Left colon (tissue), 2 donors: ENCODE data around the gene RGS9BP. TPM values are rescaled to one million over a fixed set of nuclear protein-coding genes. Genes with fewer than 3 reads are reported as not detected.

ENCODE experiments used
- ATAC-seq: fragments of 200-7000 bp; cut with Tn5 transposase; one replicate; pipeline ENCODE4 v1.9.1; 2020; ENCODE audit warnings: mild to moderate bottlenecking, moderate library complexity
- DNase-seq, 2 donors: peaks; one replicate each; pipeline ENCODE4 v3.0.0-alpha.2; 2020
- intact Hi-C, 2 donors: fragments of 100-400 bp; cut with DNase I in 1 of 2; cut with micrococcal nuclease in 1 of 2; formaldehyde crosslinking; loops; one replicate each; pipeline versions ENCODE4 v1.11.2 to v1.14.0; 2022; cut with DNase I, micrococcal nuclease
- total RNA-seq, 2 donors: library from RNA; stranded (reverse); fragmentation: NEBNext Ultra II Directional; extraction: Animal tissue kit (Norgen Biotek cat#: 25700); gene quantifications; one replicate each; pipeline ENCODE4 v1.2.1, GENCODE V29; 2021
- donor health status: DM: no; HTN: no; CAD: no.
- donor health status: DM: yes; HTN: yes; CAD: no.

Gene RGS9BP
- total RNA-seq, 2 donors from 2014 or later = 0.09 to 0.11 TPM

DNA sequence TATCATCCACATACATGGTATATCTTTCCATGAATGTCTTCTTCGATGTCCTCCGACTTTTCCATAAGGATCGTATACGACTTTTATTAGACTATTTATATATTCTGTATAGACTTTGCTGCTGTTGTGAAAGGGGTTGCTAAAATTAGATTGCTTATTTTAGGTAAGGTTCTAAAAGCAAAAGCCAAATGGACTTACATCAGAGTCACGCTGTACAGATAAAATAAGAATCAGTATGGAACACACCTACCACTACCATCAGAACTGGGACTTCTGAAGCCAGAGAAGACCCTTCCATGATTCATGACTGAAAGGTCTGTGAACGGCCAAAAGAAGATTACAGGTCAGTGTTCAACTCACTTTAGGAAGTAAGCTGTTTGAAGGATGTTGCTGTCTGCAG lies 9.6 kb upstream of the RGS9BP start:
- DNase-seq (no peak), ATAC-seq (no peak)
- intact Hi-C loops = no loop called here

DNA sequence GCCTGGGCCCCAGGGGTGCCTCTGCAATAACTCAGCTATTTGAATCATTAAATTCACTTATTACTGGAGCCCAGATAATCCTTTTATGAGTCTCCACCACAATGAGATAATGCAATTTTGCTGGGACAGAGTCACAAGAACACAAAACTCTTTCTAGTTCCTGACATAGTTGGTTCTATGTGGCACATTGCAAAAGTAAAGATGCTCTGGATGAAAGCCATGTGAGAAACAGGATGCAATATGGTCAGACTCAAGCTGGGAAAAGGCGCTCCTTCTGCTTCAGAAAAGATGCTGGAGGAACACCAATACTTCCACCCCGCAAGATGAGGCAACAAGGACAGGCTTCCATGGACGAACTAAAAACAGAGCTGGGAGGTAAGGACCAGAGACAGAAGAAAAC lies 6.3 kb upstream of the RGS9BP start:
- ATAC-seq (no peak), DNase-seq (no peak)
- intact Hi-C loops = no loop called here

DNA sequence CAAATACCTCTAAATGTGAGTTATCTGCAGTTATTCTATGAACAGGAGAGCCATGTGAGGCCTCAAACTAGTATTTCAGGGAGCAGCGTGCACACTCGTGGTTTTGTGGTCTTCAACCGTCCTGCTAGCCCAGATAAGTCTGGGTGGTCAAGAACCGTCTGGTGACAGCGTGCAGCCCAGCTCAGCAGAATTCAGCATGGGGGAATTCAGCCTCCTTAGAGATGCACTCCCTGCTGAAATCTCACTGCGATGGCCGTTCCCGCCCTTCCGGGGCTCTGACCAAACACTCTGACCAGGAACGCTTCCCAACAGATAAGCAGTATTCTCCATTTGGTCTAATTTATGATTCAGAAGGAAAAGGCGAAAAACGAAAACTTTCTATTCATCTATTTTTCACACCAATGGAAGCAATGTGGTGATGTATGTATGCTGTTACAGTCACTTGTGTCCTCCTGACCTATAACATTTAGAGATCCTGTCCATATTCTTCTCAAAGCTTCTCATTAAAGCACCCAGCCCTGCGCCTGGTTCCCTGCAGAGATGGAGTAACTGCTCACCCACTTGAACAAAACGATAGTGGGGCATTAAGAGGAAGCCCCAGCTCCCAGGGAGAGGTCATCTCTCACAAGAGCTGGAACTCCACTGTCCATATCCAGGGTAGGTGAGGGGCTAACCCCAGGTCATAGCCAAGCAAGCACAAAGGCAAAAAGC lies 3.6 kb upstream of the RGS9BP start:
- intact Hi-C loops = no loop called here
- DNase-seq (no peak), ATAC-seq (no peak)

GRCh38 chr19:32672841-32673240 lies 2.8 kb upstream of the RGS9BP start:
- no peak for ATAC-seq
- intact Hi-C loops = no loop called here
- no peak for DNase-seq

DNA sequence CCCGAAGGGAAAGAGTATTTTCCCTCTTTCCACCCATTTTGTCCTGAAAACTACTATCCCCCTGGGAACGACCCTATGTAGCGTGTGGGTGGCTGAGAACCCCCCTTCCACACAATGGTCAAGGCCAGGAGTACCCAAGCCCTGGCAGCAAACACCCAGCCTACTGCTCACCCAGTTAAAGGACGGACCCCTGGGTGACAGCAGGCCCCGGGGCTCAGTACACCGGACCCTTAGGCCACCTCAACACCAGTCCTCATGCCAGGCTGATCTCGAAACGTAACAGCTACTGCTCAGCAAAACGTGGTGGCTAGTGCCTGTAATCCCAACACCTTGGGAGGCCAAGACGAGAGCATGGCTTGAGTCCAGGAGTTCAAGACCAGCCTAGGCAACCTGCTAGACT lies 2.1 kb upstream of the RGS9BP start:
- ATAC-seq (no peak), DNase-seq (no peak)
- intact Hi-C loops = no loop called here

DNA sequence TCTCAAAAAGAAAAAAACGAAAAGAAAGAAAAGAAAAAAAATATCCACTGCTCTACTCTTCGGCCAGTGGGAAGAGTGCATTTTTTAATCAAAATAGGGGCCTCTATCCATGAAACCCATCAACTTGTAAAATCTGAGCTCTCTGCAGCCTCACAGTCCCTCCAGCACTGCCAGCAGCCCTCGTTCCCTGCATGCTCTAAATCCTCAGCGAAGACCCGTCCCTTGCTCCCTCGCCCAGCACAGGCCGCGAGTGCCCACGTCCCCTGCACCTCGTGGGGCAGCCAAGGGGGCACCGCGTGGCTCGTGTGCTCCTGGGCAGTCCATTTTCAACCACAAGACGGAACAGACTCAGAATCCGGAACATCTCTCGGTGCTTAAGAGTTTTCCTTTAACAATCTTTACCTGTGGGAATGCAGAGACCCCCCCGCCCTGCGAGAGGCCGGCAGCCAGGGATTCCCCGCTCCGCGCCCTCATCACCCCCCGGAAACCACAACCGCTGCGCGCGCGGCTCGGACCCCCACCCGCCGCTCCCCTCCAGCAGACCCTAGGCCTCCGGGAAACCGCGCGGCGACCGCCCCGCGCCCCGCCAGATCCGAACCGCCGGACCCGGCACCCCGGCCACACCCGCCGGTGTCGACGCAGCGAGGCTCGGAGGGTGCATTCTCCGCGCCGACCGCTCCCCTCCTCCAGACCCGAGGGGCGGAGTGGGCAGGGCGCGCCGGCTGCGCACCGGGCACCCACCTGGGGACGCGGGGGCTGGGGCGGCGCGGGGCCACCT lies 1.3 kb upstream of the RGS9BP start:
- DNase-seq (no peak), ATAC-seq (no peak)
- intact Hi-C loops = no loop called here

DNA sequence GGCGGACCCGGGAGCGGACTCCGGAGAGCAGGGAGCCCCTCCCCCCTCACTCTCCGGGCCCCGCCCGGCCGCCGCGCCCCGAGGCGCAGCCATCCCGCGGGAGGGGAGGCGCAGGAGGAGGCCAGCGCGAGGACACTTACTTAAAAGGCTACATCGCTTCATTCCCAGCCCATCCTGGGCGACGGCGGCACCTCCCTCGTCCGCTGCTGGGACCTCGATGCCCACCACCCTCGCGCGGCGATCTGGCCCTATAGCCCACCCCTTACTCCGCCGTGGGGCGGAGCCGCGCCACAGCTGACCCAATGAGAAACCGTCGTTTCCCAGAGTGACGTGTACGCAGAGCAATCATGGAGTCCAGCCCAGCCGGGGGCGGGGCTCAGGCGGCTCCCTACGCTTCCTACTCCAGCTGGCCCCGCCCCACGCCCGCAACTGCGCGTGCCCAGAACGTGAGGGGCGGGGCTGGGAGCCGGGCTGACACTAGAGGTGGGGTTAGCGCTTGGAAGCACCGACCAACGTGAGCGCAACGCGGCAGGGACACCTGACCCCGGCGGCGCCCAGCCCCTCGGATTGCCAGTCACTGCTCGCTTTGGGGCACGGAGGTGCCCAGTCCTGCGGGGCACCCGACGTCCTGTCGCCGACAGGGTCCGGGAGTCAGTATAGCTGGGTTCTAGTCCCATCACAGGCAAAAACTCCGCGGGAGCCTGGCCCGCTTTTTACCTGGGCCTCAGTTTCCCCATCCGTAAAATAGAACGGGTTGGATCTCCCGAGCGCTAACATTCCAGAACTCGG lies 523 bp upstream of the RGS9BP start, which contains the start of gene ANKRD27:
TSS of gene ANKRD27 (minus strand) at position 250 of the 789 bp plus-strand sequence. CDS start 16,165 bp downstream, outside the sequence.
- intact Hi-C loops = no loop called here
- DNase-seq = peak; percentile 98 to 99
- ATAC-seq = peak; percentile 88

- intact Hi-C loops = no loop called here
- DNase-seq (peak in 1 of 2 donors; percentile 50), ATAC-seq (peak; percentile 32)
Observed at GRCh38 chr19:32676186-32676894, 692 bp downstream of the RGS9BP start.

DNA sequence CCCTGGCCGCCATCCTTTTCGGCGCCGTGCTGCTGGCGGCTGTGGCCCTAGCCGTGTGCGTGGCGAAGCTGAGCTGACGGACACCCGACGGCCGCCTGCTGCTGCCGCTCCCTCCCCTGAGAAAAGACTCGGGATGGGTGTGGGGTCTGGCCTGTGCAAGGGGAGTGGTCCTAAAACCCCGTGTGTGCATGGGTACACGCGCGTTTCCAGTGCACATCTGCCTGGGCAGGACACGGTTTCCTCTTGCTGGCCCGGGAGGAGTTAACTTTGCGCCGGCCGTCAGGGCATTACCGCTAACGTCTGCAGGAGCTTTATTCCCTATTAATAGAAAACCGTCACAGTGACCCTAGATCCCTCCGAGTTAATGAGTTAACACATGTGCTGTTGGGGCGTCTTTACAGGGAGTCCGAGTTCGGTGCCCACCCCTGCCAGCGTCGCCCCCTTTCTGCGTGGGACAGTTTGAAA lies 1.3 kb downstream of the RGS9BP start:
- no peak for DNase-seq
- ATAC-seq = no peak
- intact Hi-C loops = no loop called here

- DNase-seq = no peak
- no peak for ATAC-seq
- intact Hi-C loops = no loop called here
Observed at GRCh38 chr19:32677657-32678056, 2.0 kb downstream of the RGS9BP start.

- no peak for ATAC-seq
- no peak for DNase-seq
- intact Hi-C loops = no loop called here
Observed at GRCh38 chr19:32680986-32681385, 5.3 kb downstream of the RGS9BP start.

GRCh38 chr19:32682317-32682716 lies 6.7 kb downstream of the RGS9BP start:
- DNase-seq (no peak), ATAC-seq (no peak)
- intact Hi-C loops = no loop called here

DNA sequence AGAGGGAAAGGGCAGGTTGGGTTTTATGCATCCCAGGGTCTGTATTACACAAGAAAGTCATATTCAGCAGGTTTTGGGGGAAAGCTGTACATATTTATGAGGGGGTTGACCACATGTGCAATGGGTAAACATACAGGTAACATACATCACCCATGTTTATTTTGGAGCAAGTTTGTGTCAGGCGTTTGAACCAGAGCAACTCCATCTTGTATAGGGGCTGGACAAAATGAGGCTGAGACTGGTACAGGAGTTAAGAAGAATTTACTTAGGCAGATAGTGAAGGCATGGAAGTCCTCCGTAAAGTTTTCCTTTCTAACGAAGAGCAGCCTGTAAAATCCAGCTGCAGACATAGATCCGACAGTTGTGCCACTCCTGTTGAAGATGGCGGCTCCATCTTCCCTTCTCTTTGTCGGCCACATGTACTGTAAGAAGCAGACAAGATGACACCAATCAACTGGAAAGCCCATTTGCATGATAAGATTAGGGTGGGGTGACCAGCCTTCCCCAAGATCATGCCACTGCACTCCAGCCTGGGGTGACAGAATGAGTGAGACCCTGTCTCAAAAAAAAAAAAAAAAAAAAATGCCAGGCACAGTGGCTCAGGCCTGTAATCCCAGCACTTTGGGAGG lies 11.3 kb downstream of the RGS9BP start:
- ATAC-seq (no peak), DNase-seq (no peak)
- intact Hi-C loops = no loop called here

- intact Hi-C loops = no loop called here
- no peak for ATAC-seq
- DNase-seq = no peak
Observed at GRCh38 chr19:32687681-32688080, 12.0 kb downstream of the RGS9BP start.

- ATAC-seq (no peak), DNase-seq (peak in 1 of 2 donors; percentile 31)
- intact Hi-C loops = no loop called here
Observed at GRCh38 chr19:32688311-32688710, 12.7 kb downstream of the RGS9BP start.

GRCh38 chr19:32691291-32691951 lies 15.8 kb downstream of the RGS9BP start, which contains the start of gene NUDT19:
NUDT19 (plus strand) TSS chr19:32691821; CDS start chr19:32691961, 140 bp downstream.
- DNase-seq (peak; percentile 91), ATAC-seq (peak; percentile 92)
- intact Hi-C loops = no loop called here

DNA sequence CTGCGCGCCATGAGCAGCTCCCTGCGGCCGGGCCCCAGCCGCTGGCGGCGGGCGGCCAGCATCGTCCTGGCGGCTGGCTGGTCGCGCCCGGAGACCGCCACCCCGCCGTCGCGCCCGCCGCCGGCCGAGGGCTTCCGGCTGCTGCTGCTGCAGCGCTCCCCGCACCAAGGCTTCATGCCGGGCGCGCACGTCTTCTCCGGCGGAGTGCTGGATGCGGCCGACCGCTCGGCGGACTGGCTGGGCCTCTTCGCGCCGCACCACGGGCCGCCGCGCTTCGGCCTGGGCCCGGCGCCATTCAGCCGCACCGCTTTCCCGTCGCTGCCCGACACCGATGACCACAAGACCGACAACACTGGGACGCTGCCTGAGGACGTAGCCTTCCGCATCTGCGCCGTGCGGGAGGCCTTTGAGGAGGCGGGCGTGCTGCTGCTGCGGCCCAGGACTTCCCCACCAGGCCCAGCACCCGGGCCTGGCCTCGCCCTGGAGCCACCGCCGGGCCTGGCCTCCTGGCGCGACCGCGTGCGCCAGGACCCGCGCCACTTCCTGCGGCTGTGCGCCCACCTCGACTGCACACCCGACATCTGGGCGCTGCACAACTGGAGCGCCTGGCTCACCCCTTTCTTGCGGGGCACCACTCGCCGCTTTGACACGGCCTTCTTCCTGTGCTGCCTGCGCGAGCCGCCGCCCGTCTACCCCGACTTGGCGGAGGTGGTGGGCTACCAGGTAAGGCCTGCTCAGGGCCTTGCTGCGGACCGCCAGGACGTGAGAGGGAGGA lies 16.5 kb downstream of the RGS9BP start:
- DNase-seq (peak; percentile 56 to 70), ATAC-seq (peak; percentile 76)
- intact Hi-C loops = no loop called here
